ENCODE data around the gene ANKFY1.

ANKFY1 gene

DNA sequence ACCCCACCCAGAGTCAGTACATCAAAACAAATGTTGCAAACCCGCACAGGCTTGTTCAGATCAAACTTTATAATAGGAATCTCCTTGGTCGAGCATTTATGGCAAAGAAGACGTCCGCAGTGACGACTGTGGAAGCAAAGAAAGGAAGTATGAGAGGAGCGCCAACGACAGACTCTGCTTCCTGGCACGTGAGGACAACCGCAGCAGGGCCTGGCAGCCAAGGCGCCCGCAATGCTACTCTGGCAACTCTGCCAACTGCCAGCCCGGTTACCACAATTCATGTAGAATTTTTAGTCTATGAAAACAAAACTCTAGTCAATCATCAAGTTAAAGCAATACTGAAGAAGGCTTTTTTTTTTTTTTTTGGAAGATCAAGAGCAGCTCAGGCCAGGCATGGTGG is 96.0 kb downstream of the ANKFY1 start:
- Histone ChIP-seq H3K56ac (ENCODE audit: low read length) (no peak overlapping the region), H3K36me3 (ENCODE audit: control insufficient read depth, insufficient read depth, low read length) (peaks cover 12% of the 10 kb centered on the region), H2AK5ac (ENCODE audit: low read length) (no peak overlapping the region), H3K4me3 (ENCODE audit: low read length) (no peak overlapping the region), H2BK5ac (ENCODE audit: low read length) (no peak overlapping the region), H3K27ac (ENCODE audit: low read depth, low read length) (no peak overlapping the region), H3K23ac (ENCODE audit: low read length) (no peak overlapping the region), H3K4me2 (ENCODE audit: low read length) (no peak overlapping the region), H2BK120ac (ENCODE audit: low read depth, low read length) (no peak overlapping the region), H3K79me1 (ENCODE audit: low read length) (no peaks in the 10 kb centered on the region), H2BK15ac (replicated peaks; ENCODE audit: low read depth) (no peak overlapping the region), H3K9ac (ENCODE audit: low read length) (no peak overlapping the region), H3K4ac (ENCODE audit: low read depth, low read length) (no peak overlapping the region), H4K5ac (ENCODE audit: low read length) (no peak overlapping the region), H3K79me2 (ENCODE audit: control insufficient read depth, insufficient read depth, low read length) (no peaks in the 10 kb centered on the region), H4K8ac (ENCODE audit: low read depth, low read length) (no peak overlapping the region), H3K27me3 (ENCODE audit: insufficient read depth, low read length, poor library complexity) (no peaks in the 10 kb centered on the region), H3K18ac (ENCODE audit: low read length) (no peak overlapping the region), H3K4me1 (ENCODE audit: control insufficient read depth, low read depth, low read length) (no peaks in the 10 kb centered on the region)
- no CpG with 5 or more reads among the region's 12 CpGs for WGBS (ENCODE audit: extremely low coverage, insufficient coverage, low lambda C conversion rate)
- DNase-seq: no peak

DNA sequence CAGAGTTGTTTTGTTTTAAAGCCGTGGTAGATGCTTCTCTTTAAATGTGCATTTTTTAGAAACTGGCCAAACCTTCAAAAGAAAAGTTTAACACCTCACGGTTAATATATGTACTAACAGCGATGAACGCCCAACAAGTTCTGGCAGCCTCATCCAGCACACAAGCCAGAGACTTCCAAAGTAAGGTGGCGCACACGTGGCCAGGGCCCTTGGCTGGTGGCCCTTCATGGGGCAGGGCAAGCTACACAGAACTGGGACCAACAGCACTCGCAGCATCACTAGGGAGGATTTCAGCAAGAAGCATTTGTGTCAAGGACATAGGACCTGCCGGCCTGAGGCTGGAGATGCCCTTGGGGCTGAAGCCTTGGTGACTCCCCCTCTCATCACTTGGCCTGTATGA is 97.4 kb downstream of the ANKFY1 start:
- Histone ChIP-seq H3K36me3 (ENCODE audit: control insufficient read depth, insufficient read depth, low read length) (peaks cover 4% of the 10 kb centered on the region), H3K4me2 (ENCODE audit: low read length) (no peak overlapping the region), H3K4ac (ENCODE audit: low read depth, low read length) (no peak overlapping the region), H2BK15ac (replicated peaks; ENCODE audit: low read depth) (no peak overlapping the region), H3K9ac (ENCODE audit: low read length) (no peak overlapping the region), H2AK5ac (ENCODE audit: low read length) (no peak overlapping the region), H3K56ac (ENCODE audit: low read length) (no peak overlapping the region), H3K27ac (ENCODE audit: low read depth, low read length) (no peak overlapping the region), H2BK5ac (ENCODE audit: low read length) (no peak overlapping the region), H3K4me1 (ENCODE audit: control insufficient read depth, low read depth, low read length) (peaks cover 4% of the 10 kb centered on the region), H3K4me3 (ENCODE audit: low read length) (no peak overlapping the region), H2BK120ac (ENCODE audit: low read depth, low read length) (no peak overlapping the region), H4K5ac (ENCODE audit: low read length) (no peak overlapping the region), H3K18ac (ENCODE audit: low read length) (no peak overlapping the region), H3K27me3 (ENCODE audit: insufficient read depth, low read length, poor library complexity) (no peaks in the 10 kb centered on the region), H3K23ac (ENCODE audit: low read length) (no peak overlapping the region), H3K79me1 (ENCODE audit: low read length) (no peaks in the 10 kb centered on the region), H3K79me2 (ENCODE audit: control insufficient read depth, insufficient read depth, low read length) (no peaks in the 10 kb centered on the region), H4K8ac (ENCODE audit: low read depth, low read length) (no peak overlapping the region)
- DNase-seq: no peak
- no CpG with 5 or more reads among the region's 8 CpGs for WGBS (ENCODE audit: extremely low coverage, insufficient coverage, low lambda C conversion rate)

DNA sequence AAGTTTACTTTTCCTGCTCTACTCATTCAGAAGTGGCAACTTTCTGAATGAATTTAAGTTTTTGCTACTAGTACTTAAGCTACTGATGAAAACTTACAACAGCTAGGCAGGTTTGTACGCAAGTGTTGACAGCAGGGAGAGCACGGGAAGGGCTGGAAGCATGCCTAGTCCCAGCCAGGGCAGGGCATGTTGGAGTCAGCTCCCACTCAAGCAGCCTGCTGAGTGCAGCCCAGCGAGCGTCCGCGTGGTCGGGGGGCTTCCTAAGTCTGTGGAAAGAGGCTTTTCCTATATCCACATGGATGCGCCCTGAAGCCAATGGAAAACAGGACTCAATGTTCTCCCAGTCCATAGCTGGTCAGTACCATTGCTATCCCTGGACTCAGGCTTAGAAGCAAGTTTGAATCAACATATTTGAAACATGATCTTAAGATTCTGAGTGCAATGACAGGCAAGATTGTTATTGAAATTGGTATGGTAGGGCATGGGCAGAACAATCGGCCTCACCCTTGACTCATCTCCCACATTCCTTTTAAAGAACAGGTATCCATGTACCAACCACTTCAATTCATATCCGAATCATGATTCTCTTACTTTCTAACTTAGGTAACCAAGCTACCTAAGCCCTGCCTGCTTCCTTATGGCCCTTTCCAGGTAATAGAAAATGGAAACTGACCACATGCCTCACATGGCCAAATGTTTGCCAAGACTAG is 98.3 kb downstream of the ANKFY1 start:
- H3K56ac ChIP-seq (ENCODE audit: low read length): no peak overlapping the region
- WGBS (ENCODE audit: extremely low coverage, insufficient coverage, low lambda C conversion rate): no CpG with 5 or more reads among the region's 10 CpGs
- H3K9ac ChIP-seq (ENCODE audit: low read length): no peak overlapping the region

DNA sequence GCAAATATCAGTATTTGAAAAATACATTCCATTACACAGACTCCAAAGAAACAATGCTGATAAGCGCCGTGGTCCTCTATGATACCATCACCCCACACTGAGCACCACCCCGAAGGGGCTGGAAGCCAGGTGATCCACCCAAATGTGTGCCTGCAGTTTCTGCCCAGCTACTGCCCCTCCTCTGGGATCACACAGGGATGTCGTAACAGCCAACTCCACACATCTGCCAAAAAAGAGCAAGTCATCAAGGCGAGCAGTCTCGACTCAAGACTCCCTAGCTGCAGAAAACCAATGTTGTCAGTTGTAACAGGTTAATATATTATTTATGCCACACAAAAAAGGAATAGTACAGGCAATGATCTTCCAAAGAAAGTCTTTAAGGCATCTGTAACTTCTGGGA is 99.8 kb downstream of the ANKFY1 start:
- no CpG with 5 or more reads among the region's 6 CpGs for WGBS (ENCODE audit: extremely low coverage, insufficient coverage, low lambda C conversion rate)
- no peak for DNase-seq
- no peak overlapping the region for H3K27ac ChIP-seq (ENCODE audit: low read depth, low read length)
- peaks cover 6% of the 10 kb centered on the region for H3K4me1 ChIP-seq (ENCODE audit: control insufficient read depth, low read depth, low read length)
- H4K8ac ChIP-seq (ENCODE audit: low read depth, low read length): no peak overlapping the region
- H2BK120ac ChIP-seq (ENCODE audit: low read depth, low read length): no peak overlapping the region
- H3K4ac ChIP-seq (ENCODE audit: low read depth, low read length): no peak overlapping the region
- H3K79me2 ChIP-seq (ENCODE audit: control insufficient read depth, insufficient read depth, low read length): no peaks in the 10 kb centered on the region
- H3K4me3 ChIP-seq (ENCODE audit: low read length): no peak overlapping the region
- no peak overlapping the region for H2BK5ac ChIP-seq (ENCODE audit: low read length)
- no peaks in the 10 kb centered on the region for H3K79me1 ChIP-seq (ENCODE audit: low read length)
- H4K5ac ChIP-seq (ENCODE audit: low read length): no peak overlapping the region
- H3K56ac ChIP-seq (ENCODE audit: low read length): no peak overlapping the region
- peaks cover 2% of the 10 kb centered on the region for H3K36me3 ChIP-seq (ENCODE audit: control insufficient read depth, insufficient read depth, low read length)
- H3K4me2 ChIP-seq (ENCODE audit: low read length): no peak overlapping the region
- no peak overlapping the region for H3K23ac ChIP-seq (ENCODE audit: low read length)
- H3K27me3 ChIP-seq (ENCODE audit: insufficient read depth, low read length, poor library complexity): no peaks in the 10 kb centered on the region
- no peak overlapping the region for H3K18ac ChIP-seq (ENCODE audit: low read length)
- H2AK5ac ChIP-seq (ENCODE audit: low read length): no peak overlapping the region
- H2BK15ac ChIP-seq (replicated peaks; ENCODE audit: low read depth): no peak overlapping the region
- H3K9ac ChIP-seq (ENCODE audit: low read length): no peak overlapping the region

More for the DNA sequence above, 98.3 kb downstream of the ANKFY1 start:
- Histone ChIP-seq H3K23ac (ENCODE audit: low read length) (no peak overlapping the region), H2BK5ac (ENCODE audit: low read length) (no peak overlapping the region), H2BK15ac (replicated peaks; ENCODE audit: low read depth) (no peak overlapping the region), H3K4ac (ENCODE audit: low read depth, low read length) (no peak overlapping the region), H3K79me2 (ENCODE audit: control insufficient read depth, insufficient read depth, low read length) (no peaks in the 10 kb centered on the region), H3K27ac (ENCODE audit: low read depth, low read length) (no peak overlapping the region), H3K27me3 (ENCODE audit: insufficient read depth, low read length, poor library complexity) (no peaks in the 10 kb centered on the region), H2BK120ac (ENCODE audit: low read depth, low read length) (no peak overlapping the region), H4K8ac (ENCODE audit: low read depth, low read length) (no peak overlapping the region), H2AK5ac (ENCODE audit: low read length) (no peak overlapping the region), H3K18ac (ENCODE audit: low read length) (no peak overlapping the region), H3K4me2 (ENCODE audit: low read length) (no peak overlapping the region), H3K4me1 (ENCODE audit: control insufficient read depth, low read depth, low read length) (peaks cover 6% of the 10 kb centered on the region), H4K5ac (ENCODE audit: low read length) (no peak overlapping the region), H3K4me3 (ENCODE audit: low read length) (no peak overlapping the region), H3K79me1 (ENCODE audit: low read length) (no peaks in the 10 kb centered on the region), H3K36me3 (ENCODE audit: control insufficient read depth, insufficient read depth, low read length) (peaks cover 2% of the 10 kb centered on the region)
- DNase-seq: no peak

DNA sequence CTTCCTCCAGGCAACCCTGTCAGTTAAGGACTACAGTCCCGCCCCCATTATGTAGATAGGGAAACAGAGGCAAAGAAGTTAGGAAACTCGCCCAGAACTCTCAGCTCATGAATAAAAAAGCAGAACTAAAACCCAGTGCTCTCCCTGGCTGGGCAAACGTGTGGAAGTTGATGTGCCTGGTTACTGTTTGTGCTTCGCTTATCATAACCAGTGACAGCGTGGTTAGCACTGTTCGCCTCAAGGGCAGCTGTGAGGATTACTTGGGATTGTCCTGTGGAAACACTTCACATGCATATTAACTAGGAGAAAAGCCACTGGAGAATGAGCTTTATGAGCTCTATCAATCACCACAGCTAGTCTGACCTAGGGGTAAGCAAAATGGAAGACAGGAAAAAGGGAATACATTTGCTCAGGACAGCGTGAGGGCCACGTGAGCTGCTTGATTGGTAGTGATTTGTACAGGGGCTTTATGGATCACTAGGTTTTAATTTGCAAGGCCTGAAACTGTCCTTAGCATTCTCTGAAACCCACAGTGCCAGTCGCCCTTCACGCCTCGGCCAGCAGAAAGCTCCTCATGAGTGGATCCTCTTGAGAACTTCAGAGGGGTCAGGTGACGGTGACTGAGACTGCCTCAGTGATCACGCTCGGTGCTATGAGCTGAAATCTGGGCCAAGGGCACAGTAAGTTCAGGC is 100.9 kb downstream of the ANKFY1 start:
- Histone ChIP-seq H3K4me2 (ENCODE audit: low read length) (no peak overlapping the region), H3K79me2 (ENCODE audit: control insufficient read depth, insufficient read depth, low read length) (no peaks in the 10 kb centered on the region), H3K36me3 (ENCODE audit: control insufficient read depth, insufficient read depth, low read length) (peaks cover 2% of the 10 kb centered on the region), H2BK5ac (ENCODE audit: low read length) (no peak overlapping the region), H3K4me1 (ENCODE audit: control insufficient read depth, low read depth, low read length) (peaks cover 6% of the 10 kb centered on the region), H3K23ac (ENCODE audit: low read length) (no peak overlapping the region), H3K56ac (ENCODE audit: low read length) (no peak overlapping the region), H3K18ac (ENCODE audit: low read length) (no peak overlapping the region), H2AK5ac (ENCODE audit: low read length) (no peak overlapping the region), H3K4me3 (ENCODE audit: low read length) (no peak overlapping the region), H2BK15ac (replicated peaks; ENCODE audit: low read depth) (no peak overlapping the region), H3K79me1 (ENCODE audit: low read length) (no peaks in the 10 kb centered on the region), H4K5ac (ENCODE audit: low read length) (no peak overlapping the region), H3K4ac (ENCODE audit: low read depth, low read length) (no peak overlapping the region), H3K9ac (ENCODE audit: low read length) (no peak overlapping the region), H2BK120ac (ENCODE audit: low read depth, low read length) (no peak overlapping the region), H4K8ac (ENCODE audit: low read depth, low read length) (no peak overlapping the region), H3K27me3 (ENCODE audit: insufficient read depth, low read length, poor library complexity) (no peaks in the 10 kb centered on the region), H3K27ac (ENCODE audit: low read depth, low read length) (no peak overlapping the region)
- WGBS (ENCODE audit: extremely low coverage, insufficient coverage, low lambda C conversion rate): no CpG with 5 or more reads among the region's 14 CpGs
- DNase-seq: no peak
